HEK293T (cell line): ENCODE measurements around the gene ANKRD13D.

Source experiments
- BHLHE40 ChIP-seq: fragments of 450-650 bp; IDR thresholded peaks from 2 replicates; pipeline ENCODE4 v1.6.1; 2016; ENCODE audit warnings: mild to moderate bottlenecking, moderate library complexity, borderline replicate concordance
- ELF4 ChIP-seq: fragments of 450-650 bp; IDR thresholded peaks from 2 replicates; pipeline ENCODE4 v1.6.1; 2017; ENCODE audit warnings: antibody characterized with exemption
- FOXA1 ChIP-seq: fragments of 450-650 bp; IDR thresholded peaks from 2 replicates; pipeline ENCODE4 v1.6.1; 2016; ENCODE audit warnings: mild to moderate bottlenecking
- FOXK2 ChIP-seq: fragments of 450-650 bp; IDR thresholded peaks from 2 replicates; pipeline ENCODE4 v1.6.1; 2016; ENCODE audit warnings: mild to moderate bottlenecking
- FOXM1 ChIP-seq: fragments of 450-650 bp; IDR thresholded peaks from 2 replicates; pipeline ENCODE4 v1.6.1; 2017; ENCODE audit warnings: mild to moderate bottlenecking, borderline replicate concordance
- HDGF ChIP-seq: fragments of 450-650 bp; IDR thresholded peaks from 2 replicates; pipeline ENCODE4 v1.6.1; 2017; ENCODE audit warnings: antibody characterized with exemption, borderline replicate concordance
- LEF1 ChIP-seq: fragments of 450-650 bp; IDR thresholded peaks from 2 replicates; pipeline ENCODE4 v1.6.1; 2017; ENCODE audit warnings: mild to moderate bottlenecking, borderline replicate concordance
- NFRKB ChIP-seq: fragments of 450-650 bp; IDR thresholded peaks from 2 replicates; pipeline ENCODE4 v1.6.1; 2016; ENCODE audit warnings: mild to moderate bottlenecking, moderate library complexity
- PKNOX1 ChIP-seq: fragments of 450-650 bp; IDR thresholded peaks from 2 replicates; pipeline ENCODE4 v1.6.1; 2016
- SP1 ChIP-seq: fragments of 450-650 bp; IDR thresholded peaks from 2 replicates; pipeline ENCODE4 v1.6.1; 2017
- SUZ12 ChIP-seq: fragments of 450-650 bp; IDR thresholded peaks from 2 replicates; pipeline ENCODE4 v1.6.1; 2016; ENCODE audit warnings: mild to moderate bottlenecking
- TARDBP ChIP-seq: fragments of 450-650 bp; IDR thresholded peaks from 2 replicates; pipeline ENCODE4 v1.6.1; 2016
- ZNF384 ChIP-seq: fragments of 450-650 bp; IDR thresholded peaks from 2 replicates; pipeline ENCODE4 v1.6.1; 2016

GRCh38 chr11:67262731-67263675 lies 26.1 kb upstream of the ANKRD13D start:
- no peak for TF ChIP-seq FOXA1
- TF ChIP-seq SUZ12, result no peak
- peak; percentile 71 for TF ChIP-seq ELF4
- no peak for TF ChIP-seq SP1
- TF ChIP-seq TARDBP, result no peak
- TF ChIP-seq ZNF384, result no peak
- no peak for TF ChIP-seq BHLHE40
- no peak for TF ChIP-seq HDGF
- no peak for TF ChIP-seq NFRKB
- TF ChIP-seq FOXK2, result no peak
- TF ChIP-seq FOXM1, result no peak
- TF ChIP-seq PKNOX1, result peak; percentile 67; the same call in 1 of the 2 replicates
- no peak for TF ChIP-seq LEF1
